AG08396 (cell line): ENCODE measurements around the gene SEMA3B.

Experiments used
- DNase-seq: peaks from one replicate; pipeline ENCODE4 v3.0.0; 2012; ENCODE audit warnings: low spot score, mixed read lengths

SEMA3B gene

GRCh38 chr3:50317300-50317699 lies 48.4 kb downstream of the SEMA3B start:
- no peak for DNase-seq

- DNase-seq = no peak
These were observed 49.2 kb downstream of the SEMA3B start for GRCh38 chr3:50318163-50318562.

- DNase-seq = no peak
These were observed 49.7 kb downstream of the SEMA3B start for GRCh38 chr3:50318615-50319014.

GRCh38 chr3:50319181-50319893 lies 50.4 kb downstream of the SEMA3B start:
- no peak for DNase-seq

GRCh38 chr3:50319894-50320625 lies 51.1 kb downstream of the SEMA3B start:
- no peak for DNase-seq

GRCh38 chr3:50320853-50321335 lies 51.9 kb downstream of the SEMA3B start:
- DNase-seq = peak; percentile 88

GRCh38 chr3:50321336-50322114 lies 52.6 kb downstream of the SEMA3B start:
- DNase-seq = peak; percentile 95

GRCh38 chr3:50322115-50322385 lies 53.1 kb downstream of the SEMA3B start:
- no peak for DNase-seq

- DNase-seq = no peak
These were observed 53.6 kb downstream of the SEMA3B start, which contains the start of gene HYAL2 for GRCh38 chr3:50322386-50323091. Gene HYAL2 (minus strand): TSS chr3:50322745. CDS start chr3:50320489, 2,256 bp downstream.

- no peak for DNase-seq
These were observed 54.2 kb downstream of the SEMA3B start for GRCh38 chr3:50323092-50323600.

GRCh38 chr3:50323614-50324199 lies 54.8 kb downstream of the SEMA3B start:
- DNase-seq = no peak

GRCh38 chr3:50324351-50325112 lies 55.6 kb downstream of the SEMA3B start:
- DNase-seq = peak; percentile 84

- DNase-seq = no peak
These were observed 56.1 kb downstream of the SEMA3B start for GRCh38 chr3:50325113-50325480.

GRCh38 chr3:50325497-50326181 lies 56.7 kb downstream of the SEMA3B start:
- no peak for DNase-seq

- DNase-seq = no peak
These were observed 57.2 kb downstream of the SEMA3B start for GRCh38 chr3:50326182-50326541.

GRCh38 chr3:50327129-50327528 lies 58.2 kb downstream of the SEMA3B start:
- no peak for DNase-seq
